Measurements from ENCODE around the gene LHCGR. TPM values are rescaled to one million over a fixed set of nuclear protein-coding genes. Genes with fewer than 3 reads are reported as not detected.

The LHCGR gene
- polyA plus RNA-seq, 1 of the 3 experiments (the other 2 are of a cell fraction): not detected

- no peaks in the 10 kb centered on the region; the same call in 1 of the 2 replicates for H3K27me3 ChIP-seq (ENCODE audit: insufficient read depth)
- H3K9ac ChIP-seq: no peak overlapping the region
- no peak overlapping the region for H3K27ac ChIP-seq (ENCODE audit: low read depth in 2 of 2, low read length in 1 of 2)
- no peaks in the 10 kb centered on the region; a peak in 1 of 4 replicates for H3K4me1 ChIP-seq (ENCODE audit: control insufficient read depth in 1 of 2, insufficient read depth in 2 of 2, low read depth in 1 of 2, low read length in 1 of 2)
- H3K4me2 ChIP-seq: no peak overlapping the region
- CTCF ChIA-PET: interaction anchor here (0.6 to 2.2 kb wide), 3 partner anchors 18 to 122 kb away, joined by 3 to 7 read pairs (median 4); no protein-coding TSS in a partner anchor
- no peak for DNase-seq
- POLR2A ChIA-PET: no interaction called here
- H3K9me2 ChIP-seq: no peaks in the 10 kb centered on the region
- H4K20me1 ChIP-seq (ENCODE audit: insufficient read depth): no peaks in the 10 kb centered on the region
- H3K4me3 ChIP-seq (ENCODE audit: low read depth in 2 of 2, low read length in 1 of 2): no peak overlapping the region
- H3K36me3 ChIP-seq (replicated peaks in 1 of 2; ENCODE audit: control insufficient read depth in 1 of 2, insufficient read depth in 2 of 2, low read length in 1 of 2): no peaks in the 10 kb centered on the region
- TF ChIP-seq MXI1 (IDR thresholded peaks at IDR 0.05; ENCODE audit: low read depth, low read length) (no peak), EZH2phosphoT487 (IDR thresholded peaks at IDR 0.05; ENCODE audit: borderline replicate concordance, low read depth) (no peak), POLR2AphosphoS5 (IDR thresholded peaks at IDR 0.05; ENCODE audit: low read depth, low read length) (no peak), CTCF (IDR thresholded peaks at IDR 0.05) (no peak), YY1 (IDR thresholded peaks at IDR 0.05; ENCODE audit: low read depth) (no peak), RAD21 (IDR thresholded peaks at IDR 0.05; ENCODE audit: low read length) (no peak), FOXJ3 (CRISPR knock-in tag; IDR thresholded peaks at IDR 0.05) (no peak), NFIC (IDR thresholded peaks at IDR 0.05; ENCODE audit: borderline replicate concordance) (no peak), MEF2A (IDR thresholded peaks at IDR 0.05; ENCODE audit: borderline replicate concordance, low read depth) (no peak), MAX (IDR thresholded peaks at IDR 0.05; ENCODE audit: low read depth) (no peak), ZBTB33 (IDR thresholded peaks at IDR 0.05; ENCODE audit: borderline replicate concordance, low read depth) (no peak), RFX5 (IDR thresholded peaks at IDR 0.05; ENCODE audit: low read length) (no peak), USF2 (IDR thresholded peaks at IDR 0.05; ENCODE audit: borderline replicate concordance, low read depth, low read length) (no peak)
- H3K9me3 ChIP-seq: no peaks in the 10 kb centered on the region
- no peaks in the 10 kb centered on the region for H3F3A ChIP-seq (replicated peaks; ENCODE audit: insufficient read depth)
- no peaks in the 10 kb centered on the region for H3K79me2 ChIP-seq (ENCODE audit: insufficient read depth)
- no peak overlapping the region for H2AFZ ChIP-seq (ENCODE audit: low read depth)
These were observed 5.3 kb downstream of the LHCGR start for GRCh38 chr2:48750128-48750739.
